DOHH2 (cell line): ENCODE results near the gene MYL12B.
"Not testable (repeated sequence)": the region's sequence is repeated elsewhere in the genome, so short reads cannot be mapped to it uniquely, and the experiment has no call there.

ENCODE experiments used
- H3F3A ChIP-seq: fragments of 200-600 bp; sonication (generic), shearing (Covaris generic); 2 replicates; pipeline ENCODE4 v1.6.0; 2016; ENCODE audit warnings: antibody characterized with exemption, mild to moderate bottlenecking; ENCODE audit not compliant: control insufficient read depth, insufficient read depth
- H3K27ac ChIP-seq: fragments of 200-600 bp; sonication (generic); 2 replicates; pipeline ENCODE4 v1.5.1; 2014; ENCODE audit warnings: low read depth, mild to moderate bottlenecking, low read length, moderate library complexity
- H3K27me3 ChIP-seq: fragments of 200-600 bp; sonication (generic); 2 replicates; pipeline ENCODE4 v1.6.1; 2014; ENCODE audit warnings: mild to moderate bottlenecking, low read length, mixed read lengths; ENCODE audit not compliant: control insufficient read depth
- H3K36me3 ChIP-seq: fragments of 200-600 bp; sonication (generic); 2 replicates; pipeline ENCODE4 v1.6.1; 2014; ENCODE audit warnings: mild to moderate bottlenecking, low read length, moderate library complexity, mixed read lengths; ENCODE audit not compliant: control insufficient read depth
- H3K4me1 ChIP-seq: fragments of 200-600 bp; sonication (generic); 2 replicates; pipeline ENCODE4 v1.6.1; 2014; ENCODE audit warnings: mild to moderate bottlenecking, low read length, mixed read lengths; ENCODE audit not compliant: control insufficient read depth
- H3K4me2 ChIP-seq: fragments of 200-600 bp; sonication (generic); 2 replicates; pipeline ENCODE4 v1.6.0; 2014; ENCODE audit warnings: mild to moderate bottlenecking, low read length, moderate library complexity
- H3K4me3 ChIP-seq: fragments of 200-600 bp; sonication (generic); 2 replicates; pipeline ENCODE4 v1.5.1; 2014; ENCODE audit warnings: mild to moderate bottlenecking, low read length, mixed read lengths
- H3K79me2 ChIP-seq: fragments of 200-600 bp; sonication (generic); 2 replicates; pipeline ENCODE4 v1.6.1; 2014; ENCODE audit warnings: mild to moderate bottlenecking, low read length, mixed read lengths; ENCODE audit not compliant: control insufficient read depth
- H3K9me2 ChIP-seq: fragments of 200-600 bp; sonication (generic); replicated peaks from 2 replicates; pipeline ENCODE4 v1.6.1; 2014; ENCODE audit warnings: mild to moderate bottlenecking, low read length, mixed read lengths; ENCODE audit not compliant: control insufficient read depth
- H3K9me3 ChIP-seq: fragments of 200-600 bp; sonication (generic); 2 replicates; pipeline ENCODE4 v1.6.1; 2014; ENCODE audit warnings: antibody characterized with exemption, low read length, mixed read lengths; ENCODE audit not compliant: control insufficient read depth, insufficient read depth
- H4K20me1 ChIP-seq: fragments of 200-600 bp; sonication (generic); 2 replicates; pipeline ENCODE4 v1.6.0; 2014; ENCODE audit warnings: low read depth, mild to moderate bottlenecking, antibody characterized with exemption, low read length, moderate library complexity; ENCODE audit not compliant: control insufficient read depth, insufficient read depth
- CTCF ChIP-seq: fragments of 200-600 bp; sonication (generic); IDR thresholded peaks from one replicate; pipeline ENCODE4 v1.5.1; 2014; ENCODE audit warnings: antibody characterized with exemption, mild to moderate bottlenecking, low read depth, low read length; ENCODE audit not compliant: poor library complexity, severe bottlenecking
- EZH2phosphoT487 ChIP-seq: fragments of 200-600 bp; sonication (generic); IDR thresholded peaks from 2 replicates; pipeline ENCODE4 v1.6.1; 2017; ENCODE audit warnings: borderline replicate concordance, mild to moderate bottlenecking, antibody characterized with exemption, low read length, moderate library complexity, mixed read lengths

The MYL12B gene

GRCh38 chr18:3269914-3270299 lies 8.0 kb downstream of the MYL12B start:
- no peaks in the 10 kb centered on the region for H3K27me3 ChIP-seq
- no peaks in the 10 kb centered on the region for H3K9me2 ChIP-seq
- peaks cover 87% of the 10 kb centered on the region for H3K79me2 ChIP-seq
- no peak overlapping the region for H3K4me3 ChIP-seq
- TF ChIP-seq EZH2phosphoT487 (no peak), CTCF (no peak)
- H4K20me1 ChIP-seq = peaks cover 28% of the 10 kb centered on the region; the same call in 1 of the 2 replicates
- H3K4me2 ChIP-seq = no peak overlapping the region
- H3K36me3 ChIP-seq = peaks cover 33% of the 10 kb centered on the region
- peaks cover 51% of the 10 kb centered on the region for H3K4me1 ChIP-seq
- no peaks in the 10 kb centered on the region for H3K9me3 ChIP-seq
- no peak overlapping the region for H3K27ac ChIP-seq
- no peaks in the 10 kb centered on the region for H3F3A ChIP-seq

GRCh38 chr18:3273042-3273441 lies 11.1 kb downstream of the MYL12B start:
- no peaks in the 10 kb centered on the region for H3K27me3 ChIP-seq
- H3K36me3 ChIP-seq = peaks cover 59% of the 10 kb centered on the region
- no peak overlapping the region for H3K27ac ChIP-seq
- H4K20me1 ChIP-seq = peaks cover 15% of the 10 kb centered on the region; the same call in 1 of the 2 replicates
- H3K4me1 ChIP-seq = peaks cover 35% of the 10 kb centered on the region
- H3K4me2 ChIP-seq = no peak overlapping the region
- H3K4me3 ChIP-seq = no peak overlapping the region
- H3K9me3 ChIP-seq = no peaks in the 10 kb centered on the region
- no peaks in the 10 kb centered on the region for H3F3A ChIP-seq
- H3K79me2 ChIP-seq = peaks cover 56% of the 10 kb centered on the region
- TF ChIP-seq CTCF (no peak), EZH2phosphoT487 (no peak)
- H3K9me2 ChIP-seq = no peaks in the 10 kb centered on the region

DNA sequence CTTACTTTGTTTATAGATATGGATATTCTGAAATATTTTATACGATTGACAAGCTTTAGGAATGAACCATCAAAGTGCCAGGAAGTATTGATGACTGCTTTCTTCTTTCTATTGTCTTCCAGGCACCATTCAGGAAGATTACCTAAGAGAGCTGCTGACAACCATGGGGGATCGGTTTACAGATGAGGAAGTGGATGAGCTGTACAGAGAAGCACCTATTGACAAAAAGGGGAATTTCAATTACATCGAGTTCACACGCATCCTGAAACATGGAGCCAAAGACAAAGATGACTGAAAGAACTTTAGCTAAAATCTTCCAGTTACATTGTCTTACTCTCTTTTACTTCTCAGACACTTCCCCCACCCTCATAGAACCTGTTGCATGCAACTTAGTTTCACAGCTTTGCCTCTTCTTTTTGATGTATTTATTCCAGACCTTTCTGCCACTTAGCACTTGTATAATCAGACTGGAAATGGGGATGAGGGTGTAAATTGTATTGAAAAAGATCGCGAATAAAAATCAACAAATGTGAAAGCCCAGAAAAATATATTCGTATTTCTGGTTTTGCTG lies 15.8 kb downstream of the MYL12B start:
- Histone ChIP-seq H3K27ac (peak overlapping the region; percentile 86), H3K36me3 (peaks cover 70% of the 10 kb centered on the region), H3K4me1 (peaks cover 44% of the 10 kb centered on the region), H3F3A (peaks cover 21% of the 10 kb centered on the region)
- not testable (repeated sequence) for H3K9me2 ChIP-seq, H3K27me3 ChIP-seq, H3K4me2 ChIP-seq, H3K9me3 ChIP-seq, H3K4me3 ChIP-seq, H3K79me2 ChIP-seq, H4K20me1 ChIP-seq

- no peak for TF ChIP-seq CTCF
- TF ChIP-seq EZH2phosphoT487 = no peak
- Histone ChIP-seq H3K79me2 (no peaks in the 10 kb centered on the region), H3K36me3 (peaks cover 53% of the 10 kb centered on the region), H3K9me3 (no peaks in the 10 kb centered on the region), H3K4me3 (peak overlapping the region; percentile 46), H3F3A (peaks cover 21% of the 10 kb centered on the region), H3K4me2 (peak overlapping the region; percentile 56), H3K27me3 (no peaks in the 10 kb centered on the region), H3K9me2 (no peaks in the 10 kb centered on the region), H4K20me1 (no peaks in the 10 kb centered on the region), H3K4me1 (peaks cover 44% of the 10 kb centered on the region), H3K27ac (peak overlapping the region; percentile 86)
Measured at GRCh38 chr18:3279201-3280185, 17.6 kb downstream of the MYL12B start.
